Activated T-helper 1 cell treated with anti-CD3 and anti-CD28 coated beads, Interleukin-12 subunit alpha, Interleukin-12 subunit beta, Interleukin-2, Interleukin-4 antibody, amounts not matched to agents 30 ng/mL and 10 ng/mL and 1 ng/mL, durations not matched to agents 14 hours and 24 hours and 36 hours (primary cell): ENCODE data around the gene PPP3CA. TPM values are rescaled to one million over a fixed set of nuclear protein-coding genes. Genes with fewer than 3 reads are reported as not detected.

ENCODE experiments used
- DNase-seq: peaks from one replicate; pipeline ENCODE4 v3.0.0; 2021; ENCODE audit warnings: low spot score
- H3K27ac Mint-ChIP-seq: one replicate; pipeline ENCODE4 v1.8.0; 2021; ENCODE audit warnings: mild to moderate bottlenecking, mixed read lengths
- H3K27me3 Mint-ChIP-seq: one replicate; pipeline ENCODE4 v1.8.0; 2022; ENCODE audit warnings: mild to moderate bottlenecking, moderate library complexity, mixed read lengths; ENCODE audit not compliant: insufficient read depth
- H3K36me3 Mint-ChIP-seq: one replicate; pipeline ENCODE4 v1.8.0; 2021; ENCODE audit warnings: low read depth, mixed read lengths
- H3K4me1 Mint-ChIP-seq: one replicate; pipeline ENCODE4 v1.8.0; 2021; ENCODE audit warnings: low read depth, mixed read lengths
- H3K4me3 Mint-ChIP-seq: one replicate; pipeline ENCODE4 v1.8.0; 2021; ENCODE audit warnings: mild to moderate bottlenecking, moderate library complexity, mixed read lengths
- H3K9me3 Mint-ChIP-seq: one replicate; pipeline ENCODE4 v1.8.0; 2021; ENCODE audit warnings: mixed read lengths
- intact Hi-C: fragments of 100-400 bp; cut with micrococcal nuclease; formaldehyde crosslinking; loops from one replicate; pipeline ENCODE4 v1.15.1; 2024
- total RNA-seq: library from RNA; stranded (reverse); gene quantifications from 2 replicates; pipeline ENCODE4 v1.2.3, GENCODE V29; 2022

The PPP3CA gene
- total RNA-seq, 1 donor from 2014 or later, result 11.3 TPM

GRCh38 chr4:101280866-101281600 is 66.3 kb downstream of the PPP3CA start:
- H3K4me1 Mint-ChIP-seq, result peaks cover 43% of the 10 kb centered on the region
- intact Hi-C loops, result loop anchor here (5.0 kb wide), 1 partner anchor 66 kb away; the partner anchor contains the start of gene PPP3CA

GRCh38 chr4:101279377-101279871 is 67.9 kb downstream of the PPP3CA start:
- intact Hi-C loops, result no loop called here
- Mint-ChIP-seq H3K27ac (no peak overlapping the region), H3K9me3 (no peaks in the 10 kb centered on the region), H3K4me1 (peaks cover 39% of the 10 kb centered on the region), H3K27me3 (peaks cover 2% of the 10 kb centered on the region), H3K36me3 (peaks cover 9% of the 10 kb centered on the region), H3K4me3 (no peak overlapping the region)
- DNase-seq, result no peak

More at GRCh38 chr4:101280866-101281600, 66.3 kb downstream of the PPP3CA start:
- Mint-ChIP-seq H3K9me3 (no peaks in the 10 kb centered on the region), H3K36me3 (peaks cover 9% of the 10 kb centered on the region), H3K4me3 (no peak overlapping the region), H3K27me3 (no peaks in the 10 kb centered on the region), H3K27ac (no peak overlapping the region)
- DNase-seq, result no peak

GRCh38 chr4:101277671-101278070 is 69.7 kb downstream of the PPP3CA start:
- Mint-ChIP-seq H3K4me3 (no peak overlapping the region), H3K27me3 (peaks cover 2% of the 10 kb centered on the region), H3K9me3 (no peaks in the 10 kb centered on the region), H3K36me3 (peaks cover 7% of the 10 kb centered on the region), H3K4me1 (peaks cover 23% of the 10 kb centered on the region), H3K27ac (no peak overlapping the region)
- DNase-seq, result no peak
- intact Hi-C loops, result no loop called here

- H3K4me1 Mint-ChIP-seq, result peaks cover 14% of the 10 kb centered on the region
- no peak overlapping the region for H3K4me3 Mint-ChIP-seq
- no peaks in the 10 kb centered on the region for H3K9me3 Mint-ChIP-seq
- H3K27ac Mint-ChIP-seq, result no peak overlapping the region
- intact Hi-C loops, result no loop called here
- DNase-seq, result no peak
- peaks cover 7% of the 10 kb centered on the region for H3K36me3 Mint-ChIP-seq
- peaks cover 2% of the 10 kb centered on the region for H3K27me3 Mint-ChIP-seq
These were observed 70.7 kb downstream of the PPP3CA start for GRCh38 chr4:101276661-101277060.

GRCh38 chr4:101274888-101275752 is 72.2 kb downstream of the PPP3CA start:
- Mint-ChIP-seq H3K27ac (no peak overlapping the region), H3K4me3 (no peak overlapping the region), H3K4me1 (peaks cover 16% of the 10 kb centered on the region), H3K36me3 (peaks cover 6% of the 10 kb centered on the region), H3K9me3 (no peaks in the 10 kb centered on the region), H3K27me3 (peaks cover 5% of the 10 kb centered on the region)
- intact Hi-C loops, result no loop called here
- no peak for DNase-seq

GRCh38 chr4:101271516-101271915 is 75.8 kb downstream of the PPP3CA start:
- Mint-ChIP-seq H3K4me3 (no peak overlapping the region), H3K36me3 (no peaks in the 10 kb centered on the region), H3K27ac (no peak overlapping the region), H3K27me3 (peaks cover 5% of the 10 kb centered on the region), H3K9me3 (no peaks in the 10 kb centered on the region), H3K4me1 (peaks cover 8% of the 10 kb centered on the region)
- no peak for DNase-seq
- intact Hi-C loops, result no loop called here

- Mint-ChIP-seq H3K4me1 (peaks cover 8% of the 10 kb centered on the region), H3K27me3 (peaks cover 3% of the 10 kb centered on the region), H3K9me3 (no peaks in the 10 kb centered on the region), H3K27ac (no peak overlapping the region), H3K4me3 (no peak overlapping the region), H3K36me3 (no peaks in the 10 kb centered on the region)
- intact Hi-C loops, result no loop called here
- DNase-seq, result no peak
These were observed 77.6 kb downstream of the PPP3CA start for GRCh38 chr4:101269682-101270081.

- H3K27ac Mint-ChIP-seq, result no peak overlapping the region
- H3K27me3 Mint-ChIP-seq, result peaks cover 6% of the 10 kb centered on the region
- peaks cover 8% of the 10 kb centered on the region for H3K4me1 Mint-ChIP-seq
- no peak for DNase-seq
- no peak overlapping the region for H3K4me3 Mint-ChIP-seq
- H3K9me3 Mint-ChIP-seq, result no peaks in the 10 kb centered on the region
- no peaks in the 10 kb centered on the region for H3K36me3 Mint-ChIP-seq
- intact Hi-C loops, result no loop called here
These were observed 81.5 kb downstream of the PPP3CA start for GRCh38 chr4:101265816-101266172.

GRCh38 chr4:101264993-101265815 is 82.1 kb downstream of the PPP3CA start:
- no peak overlapping the region for H3K4me3 Mint-ChIP-seq
- DNase-seq, result no peak
- no peak overlapping the region for H3K27ac Mint-ChIP-seq
- intact Hi-C loops, result no loop called here
- H3K36me3 Mint-ChIP-seq, result no peaks in the 10 kb centered on the region
- H3K4me1 Mint-ChIP-seq, result peaks cover 7% of the 10 kb centered on the region
- H3K27me3 Mint-ChIP-seq, result peaks cover 5% of the 10 kb centered on the region
- no peaks in the 10 kb centered on the region for H3K9me3 Mint-ChIP-seq

GRCh38 chr4:101264512-101264911 is 82.8 kb downstream of the PPP3CA start:
- Mint-ChIP-seq H3K4me1 (peaks cover 4% of the 10 kb centered on the region), H3K36me3 (peaks cover 4% of the 10 kb centered on the region), H3K27me3 (peaks cover 5% of the 10 kb centered on the region), H3K9me3 (no peaks in the 10 kb centered on the region), H3K4me3 (no peak overlapping the region), H3K27ac (no peak overlapping the region)
- no peak for DNase-seq
- intact Hi-C loops, result no loop called here

GRCh38 chr4:101262683-101263082 is 84.6 kb downstream of the PPP3CA start:
- H3K27me3 Mint-ChIP-seq, result peaks cover 5% of the 10 kb centered on the region
- no peak overlapping the region for H3K27ac Mint-ChIP-seq
- H3K4me3 Mint-ChIP-seq, result no peak overlapping the region
- intact Hi-C loops, result no loop called here
- H3K4me1 Mint-ChIP-seq, result peaks cover 15% of the 10 kb centered on the region
- H3K9me3 Mint-ChIP-seq, result no peaks in the 10 kb centered on the region
- DNase-seq, result no peak
- peaks cover 4% of the 10 kb centered on the region for H3K36me3 Mint-ChIP-seq

GRCh38 chr4:101259876-101260275 is 87.5 kb downstream of the PPP3CA start:
- DNase-seq, result no peak
- H3K4me1 Mint-ChIP-seq, result peaks cover 15% of the 10 kb centered on the region
- peaks cover 5% of the 10 kb centered on the region for H3K27me3 Mint-ChIP-seq
- H3K4me3 Mint-ChIP-seq, result no peak overlapping the region
- H3K36me3 Mint-ChIP-seq, result peaks cover 4% of the 10 kb centered on the region
- intact Hi-C loops, result no loop called here
- no peak overlapping the region for H3K27ac Mint-ChIP-seq
- no peaks in the 10 kb centered on the region for H3K9me3 Mint-ChIP-seq
